Measurements from ENCODE around the gene ARFGAP2.

Gene ARFGAP2

GRCh38 chr11:47186700-47187695 lies 10.3 kb upstream of the ARFGAP2 start:
- DNase-seq: no peak

GRCh38 chr11:47186076-47186699 lies 9.5 kb upstream of the ARFGAP2 start, which contains the start of gene PACSIN3:
TSS of gene PACSIN3 (minus strand) at chr11:47186434. CDS start at chr11:47182727, 3,707 bp downstream.
- DNase-seq: peak in 1 of 4 experiments; percentile 20

GRCh38 chr11:47185305-47186075 lies 8.8 kb upstream of the ARFGAP2 start:
- no peak for DNase-seq

GRCh38 chr11:47184711-47185304 lies 8.1 kb upstream of the ARFGAP2 start:
- no peak for DNase-seq

DNA sequence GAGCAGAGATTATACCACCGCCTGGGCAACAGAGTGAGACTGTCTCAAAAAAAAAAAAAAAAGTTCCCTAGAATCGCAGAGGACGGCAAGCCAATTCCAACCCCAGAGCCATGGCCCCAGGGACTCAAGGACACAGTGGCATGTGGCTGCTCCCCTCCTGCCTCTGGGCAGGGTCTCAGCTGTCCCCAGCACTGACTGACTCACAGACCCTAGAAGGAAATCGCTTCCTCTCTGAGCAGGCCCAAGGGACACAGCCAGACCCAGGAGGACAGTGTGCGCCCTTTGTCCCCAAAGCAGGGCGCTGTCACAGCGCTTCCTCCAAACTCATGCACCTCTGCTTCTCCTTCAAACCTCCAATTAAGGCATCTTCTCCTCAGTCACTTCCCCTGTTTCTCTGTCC lies 7.3 kb upstream of the ARFGAP2 start:
- DNase-seq: no peak

- DNase-seq: no peak
Measured at GRCh38 chr11:47183031-47183856, 6.6 kb upstream of the ARFGAP2 start.

- no peak for DNase-seq
Measured at GRCh38 chr11:47182380-47182779, 5.7 kb upstream of the ARFGAP2 start.

- DNase-seq: no peak
Measured at GRCh38 chr11:47181271-47181670, 4.6 kb upstream of the ARFGAP2 start.

GRCh38 chr11:47180006-47180787 lies 3.5 kb upstream of the ARFGAP2 start:
- no peak for DNase-seq

- DNase-seq: peak in 2 of 4 experiments; percentile 12 to 23
Measured at GRCh38 chr11:47179655-47179991, 2.9 kb upstream of the ARFGAP2 start.

- DNase-seq: no peak
Measured at GRCh38 chr11:47178737-47179654, 2.3 kb upstream of the ARFGAP2 start.

DNA sequence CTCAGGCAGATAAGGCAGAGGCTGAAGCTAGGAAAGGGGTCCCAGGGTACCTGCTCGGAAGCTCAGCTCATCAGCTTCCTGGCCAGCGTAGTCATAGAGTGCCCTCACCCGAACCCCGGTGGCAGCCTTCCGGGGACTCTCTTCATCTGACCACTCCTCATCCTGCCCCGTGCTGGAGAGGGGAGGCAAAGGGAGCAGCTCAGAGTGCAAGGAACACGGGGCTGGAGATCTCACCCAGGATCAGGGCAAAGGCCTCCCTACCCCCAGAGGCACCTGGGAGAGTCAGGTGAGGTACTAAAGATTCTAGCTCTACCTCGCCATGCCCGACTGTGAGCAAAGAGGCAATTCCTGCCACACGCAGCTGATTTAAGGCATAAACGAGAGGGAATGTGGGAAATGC lies 1.6 kb upstream of the ARFGAP2 start:
- DNase-seq: no peak

GRCh38 chr11:47177846-47178245 lies 1.2 kb upstream of the ARFGAP2 start:
- DNase-seq: no peak

DNA sequence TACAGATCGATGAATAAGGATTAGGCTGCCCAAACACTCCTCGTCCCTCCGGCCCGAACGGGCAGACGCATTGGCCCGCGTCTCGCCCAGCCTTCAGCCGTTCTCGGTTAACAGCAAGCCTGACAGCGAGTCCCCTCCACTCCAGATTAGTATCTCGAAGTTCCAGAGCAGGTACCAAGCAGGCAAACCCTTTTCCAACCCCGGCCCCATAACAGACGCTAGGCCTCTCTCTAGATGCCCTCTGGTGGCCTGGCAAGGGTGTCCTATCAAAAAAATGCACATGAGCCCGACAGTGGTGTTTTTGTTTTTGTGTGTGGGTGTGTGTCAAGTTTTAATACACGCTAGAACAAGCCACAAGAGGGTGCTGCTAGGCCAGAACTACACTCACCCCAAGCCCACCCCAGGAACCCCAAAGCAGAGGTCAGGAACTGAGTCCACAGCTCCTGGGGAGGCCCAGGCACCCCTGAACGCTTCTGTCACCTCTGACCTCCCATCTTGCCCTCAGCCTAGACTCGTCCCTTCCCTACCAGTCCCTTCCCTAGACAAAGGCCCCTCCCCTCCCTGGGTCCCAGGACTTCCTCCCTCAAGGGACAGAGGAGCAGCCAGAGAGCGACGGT lies 658 bp upstream of the ARFGAP2 start:
- peak; percentile 51 to 64 (median 59) for DNase-seq

GRCh38 chr11:47175746-47176327 lies 842 bp downstream of the ARFGAP2 start:
- no peak for DNase-seq

DNA sequence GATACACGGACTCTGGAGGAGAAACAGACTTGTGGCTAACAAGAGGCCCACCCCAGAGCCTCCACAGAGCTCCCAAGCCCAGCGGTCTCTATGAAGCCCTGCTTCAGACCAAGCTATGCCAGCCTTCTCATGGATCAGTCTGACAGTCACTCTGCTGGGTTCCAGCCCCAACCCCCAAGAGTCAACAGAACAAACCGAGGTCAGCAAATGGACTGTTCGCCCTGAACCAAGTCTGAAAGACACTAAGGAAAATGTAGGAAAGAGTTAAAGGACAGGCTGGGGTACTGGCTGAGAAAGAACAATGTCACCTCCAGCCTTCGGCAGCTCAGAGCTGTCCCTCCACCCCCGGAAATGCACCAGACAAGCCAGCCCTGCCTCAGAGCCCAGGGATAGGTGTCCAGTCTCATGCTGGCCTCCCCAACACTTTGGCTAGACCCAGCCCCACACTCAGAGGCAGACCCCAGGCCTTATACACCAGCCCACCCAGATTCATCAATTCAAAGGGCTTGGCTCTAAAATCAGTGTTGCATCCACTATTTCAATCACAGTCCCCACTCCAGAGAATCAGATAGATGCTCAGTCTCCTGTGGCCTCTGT lies 3.8 kb downstream of the ARFGAP2 start:
- no peak for DNase-seq

GRCh38 chr11:47171856-47172255 lies 4.8 kb downstream of the ARFGAP2 start:
- DNase-seq: no peak

DNA sequence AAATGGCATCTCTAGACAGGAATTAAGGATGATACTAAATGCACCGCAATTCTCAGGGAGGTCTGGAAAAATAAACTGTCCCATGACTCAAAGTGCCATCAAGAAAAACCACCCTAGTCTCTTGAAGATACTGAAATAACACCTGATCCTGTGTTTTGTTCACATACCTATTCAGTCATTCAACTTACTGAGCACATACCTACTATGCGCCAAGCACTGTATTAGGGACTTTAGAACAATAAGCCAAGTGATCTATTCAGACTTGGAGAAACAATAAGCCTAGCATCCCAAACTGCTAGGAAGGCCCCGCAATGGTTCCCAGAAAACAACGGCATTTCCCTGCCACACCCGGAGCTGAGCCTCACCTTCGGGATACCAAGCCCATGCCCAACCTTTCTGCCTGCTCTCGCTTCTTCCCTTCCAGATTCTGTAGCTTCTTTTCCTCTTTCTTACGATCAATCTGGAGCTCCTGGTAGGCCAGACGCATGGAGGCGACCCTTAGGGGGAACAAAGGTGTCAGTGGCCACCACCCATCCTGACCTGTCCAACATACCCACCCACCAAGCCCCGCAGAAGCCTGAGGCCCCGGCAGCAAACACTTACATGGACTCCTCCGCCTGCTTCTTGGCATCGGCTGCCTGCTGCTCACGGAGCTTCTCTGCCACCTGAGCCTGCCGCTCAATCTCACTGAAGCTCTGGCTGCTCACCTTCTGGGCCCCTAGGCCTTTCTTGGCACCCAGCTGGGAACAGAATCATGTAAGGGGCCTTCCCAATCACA lies 5.4 kb downstream of the ARFGAP2 start:
- DNase-seq: no peak
